Prostate gland (tissue), 2 donors: ENCODE results near the gene RBP3. TPM values are rescaled to one million over a fixed set of nuclear protein-coding genes. Genes with fewer than 3 reads are reported as not detected.

ENCODE experiments used
- DNase-seq: peaks from one replicate; pipeline ENCODE4 v3.0.0-alpha.2; 2019; ENCODE audit warnings: low spot score
- H3K27ac ChIP-seq, 2 donors: fragments of 200-600 bp; sonication (generic); 2 replicates each; pipeline ENCODE4 v1.5.1; 2017 to 2019
- H3K27me3 ChIP-seq: fragments of 200-600 bp; sonication (generic); replicated peaks from 2 replicates; pipeline ENCODE4 v1.5.1; 2019; ENCODE audit not compliant: insufficient read depth
- H3K36me3 ChIP-seq, 2 donors: fragments of 200-600 bp; sonication (generic); 1 replicate in 1 of 2; 2 replicates in 1 of 2; pipeline versions ENCODE4 v1.5.1 to v1.8.1; 2017 to 2019
- H3K4me1 ChIP-seq: fragments of 200-600 bp; sonication (generic); replicated peaks from 2 replicates; pipeline ENCODE4 v1.5.1; 2019
- H3K4me3 ChIP-seq, 2 donors: fragments of 200-600 bp; sonication (generic); 2 replicates each; pipeline ENCODE4 v1.5.1; 2017 to 2019
- H3K9me3 ChIP-seq: fragments of 200-600 bp; sonication (generic); 2 replicates; pipeline ENCODE4 v1.5.1; 2017
- POLR2A ChIP-seq: fragments of 450-650 bp; IDR thresholded peaks from one replicate; pipeline ENCODE4 v1.6.1; 2016; ENCODE audit warnings: antibody characterized with exemption, mild to moderate bottlenecking
- POLR2AphosphoS5 ChIP-seq: sonication (generic); formaldehyde crosslinking; IDR thresholded peaks from one replicate; pipeline ENCODE4 v1.6.1; 2017; ENCODE audit warnings: antibody characterized with exemption
- WGBS: methylation state at CpG from one replicate; pipeline ENCODE4 v1.1.5; 2018; 5-methylcytosine and 5-hydroxymethylcytosine counted together
- intact Hi-C: fragments of 100-400 bp; cut with DNase I; formaldehyde crosslinking; loops from one replicate; pipeline ENCODE4 v1.14.2; 2022
- total RNA-seq, 2 donors: library from RNA; depleted of rRNA; stranded (reverse); fragments of >200 nt; gene quantifications; one replicate each; pipeline ENCODE4 v1.1.0, GENCODE V29; 2016
- TF ChIP-seq, protein P1 (sequence below), 4 experiments: fragments of 200-600 bp in 2 of 4; fragments of 450-650 bp in 2 of 4; sonication (generic) in 2 of 4; IDR thresholded peaks; 1 replicate in 3 of 4; 2 replicates in 1 of 4; pipeline ENCODE4 v1.5.1; 2016 to 2019; ENCODE audit warnings: antibody characterized with exemption in 4 of 4, mild to moderate bottlenecking in 2 of 4, moderate library complexity in 2 of 4

The RBP3 gene
- total RNA-seq, 2 donors from 2014 or later = not detected

DNA sequence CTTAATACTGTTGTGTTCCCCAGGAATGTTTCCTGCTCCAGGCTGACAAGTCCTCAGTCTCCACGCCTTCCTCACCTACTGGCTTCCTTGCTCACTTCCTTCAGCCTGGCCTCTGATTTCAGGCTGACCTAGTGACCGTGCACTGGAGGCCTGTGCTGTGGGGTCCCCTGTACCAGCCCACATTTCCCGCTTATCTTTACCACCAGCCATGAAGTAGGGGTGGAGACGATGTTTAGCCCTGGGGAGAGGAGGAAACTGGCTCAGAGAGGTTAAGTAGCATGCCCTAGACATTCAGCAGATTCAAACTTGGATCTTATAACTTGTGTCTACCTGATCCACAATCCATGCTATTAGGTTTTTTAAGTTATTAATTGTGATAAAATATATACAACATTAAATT is 40.7 kb downstream of the RBP3 start:
- DNase-seq = no peak
- TF ChIP-seq POLR2AphosphoS5 (no peak), POLR2A (no peak)
- TF ChIP-seq, protein P1, sequence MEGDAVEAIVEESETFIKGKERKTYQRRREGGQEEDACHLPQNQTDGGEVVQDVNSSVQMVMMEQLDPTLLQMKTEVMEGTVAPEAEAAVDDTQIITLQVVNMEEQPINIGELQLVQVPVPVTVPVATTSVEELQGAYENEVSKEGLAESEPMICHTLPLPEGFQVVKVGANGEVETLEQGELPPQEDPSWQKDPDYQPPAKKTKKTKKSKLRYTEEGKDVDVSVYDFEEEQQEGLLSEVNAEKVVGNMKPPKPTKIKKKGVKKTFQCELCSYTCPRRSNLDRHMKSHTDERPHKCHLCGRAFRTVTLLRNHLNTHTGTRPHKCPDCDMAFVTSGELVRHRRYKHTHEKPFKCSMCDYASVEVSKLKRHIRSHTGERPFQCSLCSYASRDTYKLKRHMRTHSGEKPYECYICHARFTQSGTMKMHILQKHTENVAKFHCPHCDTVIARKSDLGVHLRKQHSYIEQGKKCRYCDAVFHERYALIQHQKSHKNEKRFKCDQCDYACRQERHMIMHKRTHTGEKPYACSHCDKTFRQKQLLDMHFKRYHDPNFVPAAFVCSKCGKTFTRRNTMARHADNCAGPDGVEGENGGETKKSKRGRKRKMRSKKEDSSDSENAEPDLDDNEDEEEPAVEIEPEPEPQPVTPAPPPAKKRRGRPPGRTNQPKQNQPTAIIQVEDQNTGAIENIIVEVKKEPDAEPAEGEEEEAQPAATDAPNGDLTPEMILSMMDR (IDR thresholded peaks at IDR 0.05) = no peak
- intact Hi-C loops = no loop called here
- Histone ChIP-seq H3K36me3 (no peaks in the 10 kb centered on the region), H3K27ac (no peak overlapping the region), H3K9me3 (no peaks in the 10 kb centered on the region), H3K27me3 (no peaks in the 10 kb centered on the region), H3K4me3 (no peak overlapping the region), H3K4me1 (no peaks in the 10 kb centered on the region)
- 98% methylated on average over 4 of the region's 4 CpGs for WGBS

DNA sequence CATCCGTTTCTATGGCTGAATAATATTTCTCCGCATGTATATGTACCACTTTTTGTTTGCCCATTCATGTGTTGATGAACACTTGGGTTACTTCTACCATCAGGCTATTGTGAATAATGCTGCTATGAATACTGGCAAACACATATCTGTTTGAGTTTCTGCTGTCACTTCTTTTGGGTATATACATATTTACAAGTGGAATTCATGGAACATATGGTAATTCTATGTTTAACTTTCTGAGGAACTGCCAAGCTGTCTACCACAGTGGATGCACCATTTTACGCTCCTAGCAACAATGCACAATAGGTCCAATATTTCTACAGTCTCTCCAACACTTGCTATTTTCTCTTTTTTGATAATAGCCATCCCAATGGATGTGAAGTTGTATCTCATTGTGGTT is 41.5 kb downstream of the RBP3 start:
- H3K9me3 ChIP-seq = no peaks in the 10 kb centered on the region
- no peak overlapping the region for H3K4me3 ChIP-seq
- no peaks in the 10 kb centered on the region for H3K4me1 ChIP-seq
- TF ChIP-seq POLR2AphosphoS5 (no peak), POLR2A (no peak)
- TF ChIP-seq, protein P1 (IDR thresholded peaks at IDR 0.05) = no peak
- no peak for DNase-seq
- no peaks in the 10 kb centered on the region for H3K27me3 ChIP-seq
- intact Hi-C loops = no loop called here
- WGBS = 91% methylated on average over 3 of the region's 3 CpGs
- H3K36me3 ChIP-seq = no peaks in the 10 kb centered on the region
- H3K27ac ChIP-seq = no peak overlapping the region

DNA sequence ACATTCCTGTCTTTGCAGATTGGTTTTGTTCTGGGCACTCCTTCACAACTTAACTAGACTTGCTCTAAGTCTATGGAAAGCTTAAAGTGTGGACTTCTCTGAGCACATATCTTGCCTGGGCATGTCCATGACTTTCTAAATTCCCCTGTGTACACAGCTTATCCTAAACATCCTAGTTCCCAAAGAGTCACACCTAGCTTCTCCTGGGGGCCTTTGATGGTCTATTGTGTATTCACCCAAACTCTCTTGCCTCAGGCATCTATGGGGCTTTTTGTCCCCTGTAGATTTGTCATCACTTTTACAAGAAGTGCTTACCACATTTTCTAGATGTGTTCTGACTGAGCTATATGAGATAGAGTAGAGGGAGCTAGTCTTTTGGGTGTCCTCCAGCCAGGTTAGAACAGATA is 48.2 kb downstream of the RBP3 start:
- no peaks in the 10 kb centered on the region for H3K9me3 ChIP-seq
- peak overlapping the region in 1 of 2 donors; percentile 41 for H3K27ac ChIP-seq
- no peak overlapping the region for H3K4me3 ChIP-seq
- H3K4me1 ChIP-seq = no peaks in the 10 kb centered on the region
- peak; percentile 47 for DNase-seq
- no peak for TF ChIP-seq POLR2A
- peak; percentile 28 for TF ChIP-seq POLR2AphosphoS5
- TF ChIP-seq, protein P1 (IDR thresholded peaks at IDR 0.05) = no peak
- no peaks in the 10 kb centered on the region for H3K36me3 ChIP-seq
- intact Hi-C loops = no loop called here
- H3K27me3 ChIP-seq = no peaks in the 10 kb centered on the region

- no peak overlapping the region for H3K4me3 ChIP-seq
- no peak for DNase-seq
- no peaks in the 10 kb centered on the region for H3K9me3 ChIP-seq
- H3K27me3 ChIP-seq = no peaks in the 10 kb centered on the region
- TF ChIP-seq, protein P1 (IDR thresholded peaks at IDR 0.05) = no peak
- TF ChIP-seq POLR2A (no peak), POLR2AphosphoS5 (no peak)
- intact Hi-C loops = no loop called here
- no peaks in the 10 kb centered on the region for H3K36me3 ChIP-seq
- 48% methylated on average over 6 of the region's 6 CpGs for WGBS
- no peaks in the 10 kb centered on the region for H3K4me1 ChIP-seq
- H3K27ac ChIP-seq = peak overlapping the region in 1 of 2 donors; percentile 41
These were observed 49.1 kb downstream of the RBP3 start for GRCh38 chr10:47397256-47397655.

DNA sequence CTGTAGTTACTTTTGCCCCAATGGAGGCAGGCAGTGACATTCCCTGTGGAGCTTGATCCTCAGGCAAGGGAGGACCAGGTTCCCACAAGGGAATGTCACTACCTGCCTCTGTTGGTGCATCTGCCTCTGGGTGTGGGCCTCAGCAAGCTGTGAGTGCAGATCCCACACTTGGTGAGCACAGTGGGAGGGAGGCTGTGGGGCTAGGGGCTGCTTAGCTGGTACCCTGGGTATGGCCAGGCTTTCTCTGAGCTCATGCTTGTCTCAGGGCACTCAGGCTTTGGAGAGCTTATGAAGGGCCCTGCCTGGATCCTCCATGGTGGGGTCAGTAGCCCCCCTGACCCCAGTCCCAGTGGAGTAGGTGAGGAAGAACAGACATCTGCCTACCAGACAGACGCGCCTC is 52.1 kb downstream of the RBP3 start:
- WGBS = 100% methylated on average over 2 of the region's 2 CpGs
- Histone ChIP-seq H3K4me1 (no peaks in the 10 kb centered on the region), H3K36me3 (no peaks in the 10 kb centered on the region), H3K4me3 (no peak overlapping the region), H3K9me3 (no peaks in the 10 kb centered on the region), H3K27me3 (no peaks in the 10 kb centered on the region), H3K27ac (no peak overlapping the region)
- intact Hi-C loops = no loop called here
- TF ChIP-seq POLR2A = no peak
- TF ChIP-seq POLR2AphosphoS5 = no peak
- TF ChIP-seq, protein P1 (IDR thresholded peaks at IDR 0.05) = no peak
- DNase-seq = no peak
